Liver (tissue), 9 donors: ENCODE measurements around the gene GRWD1. TPM values are rescaled to one million over a fixed set of nuclear protein-coding genes. Genes with fewer than 3 reads are reported as not detected.

Experiments
- DNase-seq: peaks from one replicate; pipeline ENCODE4 v3.0.0-alpha.2; 2017; ENCODE audit warnings: low spot score
- H3K27ac ChIP-seq, 2 donors: one replicate each; pipeline ENCODE4 v1.7.0; 2013; ENCODE audit warnings: inconsistent platforms in 2 of 2, low read length in 2 of 2, control low read depth in 1 of 2, low read depth in 1 of 2, mild to moderate bottlenecking in 1 of 2
- H3K27me3 ChIP-seq, 4 donors: one replicate each; pipeline versions ENCODE4 v1.6.1 to v1.7.0; 2013; ENCODE audit warnings: low read length in 3 of 4, inconsistent platforms in 1 of 4, mild to moderate bottlenecking in 1 of 4, moderate library complexity in 1 of 4; ENCODE audit not compliant: control insufficient read depth in 4 of 4, insufficient read depth in 4 of 4
- H3K36me3 ChIP-seq, 4 donors: one replicate each; pipeline versions ENCODE4 v1.6.1 to v1.7.0; 2013; ENCODE audit warnings: low read length in 3 of 4, mild to moderate bottlenecking in 3 of 4, low read depth in 1 of 4, moderate library complexity in 1 of 4; ENCODE audit not compliant: control insufficient read depth in 4 of 4, insufficient read depth in 3 of 4
- H3K4me1 ChIP-seq, 4 donors: one replicate each; pipeline versions ENCODE4 v1.6.1 to v1.7.0; 2013; ENCODE audit warnings: low read length in 3 of 4, mild to moderate bottlenecking in 3 of 4, moderate library complexity in 1 of 4; ENCODE audit not compliant: control insufficient read depth in 4 of 4, insufficient read depth in 4 of 4
- H3K4me3 ChIP-seq, 3 donors: one replicate each; pipeline versions ENCODE4 v1.6.1 to v1.7.0; 2013; ENCODE audit warnings: low read length in 3 of 3, control low read depth in 1 of 3, low read depth in 1 of 3, mild to moderate bottlenecking in 1 of 3
- H3K9ac ChIP-seq, 2 donors: one replicate each; pipeline ENCODE4 v1.7.0; 2013; ENCODE audit warnings: low read length in 2 of 2, mild to moderate bottlenecking in 2 of 2, moderate library complexity in 2 of 2, control low read depth in 1 of 2, low read depth in 1 of 2
- H3K9me3 ChIP-seq, 4 donors: one replicate each; pipeline versions ENCODE4 v1.6.1 to v1.7.0; 2013; ENCODE audit warnings: low read length in 3 of 4; ENCODE audit not compliant: control insufficient read depth in 4 of 4
- CTCF ChIP-seq: fragments of 150-350 bp; IDR thresholded peaks from 2 replicates; pipeline ENCODE4 v1.5.1; 2017; ENCODE audit warnings: improper control_type of control experiment, low read depth, low read length; ENCODE audit not compliant: missing input control
- RAD21 ChIP-seq, 2 donors: IDR thresholded peaks; 2 replicates each; pipeline ENCODE4 v1.6.1; 2016; ENCODE audit warnings: antibody characterized with exemption in 2 of 2, mild to moderate bottlenecking in 2 of 2
- YY1 ChIP-seq: IDR thresholded peaks from 2 replicates; pipeline ENCODE4 v1.6.1; 2016; ENCODE audit warnings: antibody characterized with exemption, mild to moderate bottlenecking
- WGBS: extraction: QIAGEN DNeasy Blood & Tissue Kit; methylation state at CpG from one replicate; pipeline ENCODE4 v1.1.7; 2013; 5-methylcytosine and 5-hydroxymethylcytosine counted together
- polyA plus RNA-seq, 2 donors: library from polyadenylated mRNA; stranded (reverse) in 1 of 2; unstranded in 1 of 2; fragments of 200-250 nt in 1 of 2; fragments of >200 nt in 1 of 2; fragmentation: Nextera tagmentation in 1 of 2; extraction: Ambion mirVana in 1 of 2; gene quantifications; one replicate each; pipeline versions ENCODE4 v1.2.1 to v1.2.3, GENCODE V29; 2013 to 2015
- total RNA-seq, 2 donors: library from RNA; depleted of rRNA; stranded (reverse); fragments of >200 nt; gene quantifications; one replicate each; pipeline ENCODE4 v1.2.3, GENCODE V29; 2014
- donor health status: healthy.
- donor health status: healthy.
- donor health status: healthy.
- donor health status: healthy.
- donor health status: healthy.

The GRWD1 gene
- total and polyA plus RNA-seq, 4 donors = 7.1 to 31.7 (median 15.3) TPM

GRCh38 chr19:48506138-48506733, 60.5 kb downstream of the GRWD1 start:
- TF ChIP-seq RAD21 (IDR thresholded peaks at IDR 0.05) (peak; percentile 68 to 75), YY1 (no peak), CTCF (peak; percentile 28)

More at GRCh38 chr19:48506138-48506733, 60.5 kb downstream of the GRWD1 start:
- Histone ChIP-seq H3K4me1 (peaks cover 0 to 8% (median 3%) of the 10 kb centered on the region in 4 donors), H3K36me3 (no peaks in the 10 kb centered on the region), H3K4me3 (no peak overlapping the region), H3K9me3 (no peaks in the 10 kb centered on the region), H3K27me3 (peaks cover 0 to 3% (median under 1%) of the 10 kb centered on the region in 4 donors), H3K27ac (no peak overlapping the region), H3K9ac (no peak overlapping the region)
- no peak for DNase-seq
- WGBS = 86% methylated on average over 5 of the region's 5 CpGs

Other genes starting within 250 kb of the GRWD1 start
- 10 to 100 TPM; 30.9 to 36.3 TPM for gene CARD8, start 190.1 kb upstream of the GRWD1 start, total RNA-seq
- 10 to 100 TPM in 1 of 2 donors, 1 to 10 TPM in 1; 9.4 to 13.8 TPM for gene CARD8, start 190.1 kb upstream of the GRWD1 start, polyA plus RNA-seq
- 1 to 10 TPM in 1 of 2 donors, under 1 TPM in 1; 0.08 to 1.1 TPM for gene ZNF114, start 175.9 kb upstream of the GRWD1 start, total RNA-seq
- gene ZNF114, start 175.9 kb upstream of the GRWD1 start, polyA plus RNA-seq = under 1 TPM; 0.07 TPM
- 10 to 100 TPM in 1 of 2 donors, 1 to 10 TPM in 1; 4.5 to 16.6 TPM for gene EMP3, start 120.4 kb upstream of the GRWD1 start, total RNA-seq
- gene EMP3, start 120.4 kb upstream of the GRWD1 start, polyA plus RNA-seq = 10 to 100 TPM; 11.3 to 12.1 TPM
- gene TMEM143, start 82.0 kb upstream of the GRWD1 start, total RNA-seq = 1 to 10 TPM; 3.2 to 5.4 TPM
- 10 to 100 TPM in 1 of 2 donors, 1 to 10 TPM in 1; 7.9 to 10.2 TPM for gene TMEM143, start 82.0 kb upstream of the GRWD1 start, polyA plus RNA-seq
- gene SYNGR4, start 81.6 kb upstream of the GRWD1 start, total RNA-seq = not detected
- under 1 TPM in 1 of 2 donors, not detected in 1; 0.09 TPM for gene SYNGR4, start 81.6 kb upstream of the GRWD1 start, polyA plus RNA-seq
- gene KDELR1, start 54.4 kb upstream of the GRWD1 start, total RNA-seq = 10 to 100 TPM; 32.3 to 34.9 TPM
- 10 to 100 TPM; 59.1 to 94.9 TPM for gene KDELR1, start 54.4 kb upstream of the GRWD1 start, polyA plus RNA-seq
- gene GRIN2D, start 52.3 kb upstream of the GRWD1 start, total RNA-seq = under 1 TPM; 0.17 to 0.33 TPM
- under 1 TPM in 1 of 2 donors, not detected in 1; 0.13 TPM for gene GRIN2D, start 52.3 kb upstream of the GRWD1 start, polyA plus RNA-seq
- gene KCNJ14, start 9.6 kb downstream of the GRWD1 start, total RNA-seq = under 1 TPM; 0.23 to 0.92 TPM
- gene KCNJ14, start 9.6 kb downstream of the GRWD1 start, polyA plus RNA-seq = under 1 TPM; 0.06 to 0.12 TPM
- gene CYTH2, start 23.4 kb downstream of the GRWD1 start, total RNA-seq = 10 to 100 TPM; 13.1 to 16.9 TPM
- gene CYTH2, start 23.4 kb downstream of the GRWD1 start, polyA plus RNA-seq = 10 to 100 TPM; 13.0 to 13.2 TPM
- under 1 TPM in 1 of 2 donors, not detected in 1; 0.08 TPM for gene LMTK3, start 65.9 kb downstream of the GRWD1 start, total RNA-seq
- under 1 TPM in 1 of 2 donors, not detected in 1; 0.08 TPM for gene LMTK3, start 65.9 kb downstream of the GRWD1 start, polyA plus RNA-seq
- not detected for gene SULT2B1, start 106.2 kb downstream of the GRWD1 start, total RNA-seq
- under 1 TPM; 0.14 to 0.24 TPM for gene SULT2B1, start 106.2 kb downstream of the GRWD1 start, polyA plus RNA-seq
- gene SPACA4, start 160.8 kb downstream of the GRWD1 start, total RNA-seq = not detected
- not detected for gene SPACA4, start 160.8 kb downstream of the GRWD1 start, polyA plus RNA-seq
- gene FAM83E, start 169.1 kb downstream of the GRWD1 start, total RNA-seq = under 1 TPM; 0.33 to 0.42 TPM
- under 1 TPM in 1 of 2 donors, not detected in 1; 0.20 TPM for gene FAM83E, start 169.1 kb downstream of the GRWD1 start, polyA plus RNA-seq
- gene RPL18, start 173.2 kb downstream of the GRWD1 start, total RNA-seq = 100 to 1,000 TPM; 502 to 830 TPM
- gene RPL18, start 173.2 kb downstream of the GRWD1 start, polyA plus RNA-seq = 100 to 1,000 TPM; 276 to 670 TPM
- 10 to 100 TPM; 10.2 to 17.3 TPM for gene SPHK2, start 173.5 kb downstream of the GRWD1 start, total RNA-seq
- 10 to 100 TPM in 1 of 2 donors, 1 to 10 TPM in 1; 9.6 to 14.4 TPM for gene SPHK2, start 173.5 kb downstream of the GRWD1 start, polyA plus RNA-seq
- gene DBP, start 191.4 kb downstream of the GRWD1 start, total RNA-seq = 1 to 10 TPM; 2.3 to 4.5 TPM
- gene DBP, start 191.4 kb downstream of the GRWD1 start, polyA plus RNA-seq = 1 to 10 TPM; 1.2 to 1.3 TPM
- under 1 TPM; 0.09 to 0.33 TPM for gene CA11, start 200.2 kb downstream of the GRWD1 start, total RNA-seq
- 1 to 10 TPM in 1 of 2 donors, under 1 TPM in 1; 0.35 to 1.1 TPM for gene CA11, start 200.2 kb downstream of the GRWD1 start, polyA plus RNA-seq
- under 1 TPM in 1 of 2 donors, not detected in 1; 0.08 TPM for gene NTN5, start 227.0 kb downstream of the GRWD1 start, total RNA-seq
- gene NTN5, start 227.0 kb downstream of the GRWD1 start, polyA plus RNA-seq = under 1 TPM in 1 of 2 donors, not detected in 1; 0.09 TPM
- under 1 TPM in 1 of 2 donors, not detected in 1; 0.05 TPM for gene FUT2, start 250.0 kb downstream of the GRWD1 start, total RNA-seq
- under 1 TPM; 0.02 to 0.38 TPM for gene FUT2, start 250.0 kb downstream of the GRWD1 start, polyA plus RNA-seq